Measurements from ENCODE around the gene ERFE.

DNA sequence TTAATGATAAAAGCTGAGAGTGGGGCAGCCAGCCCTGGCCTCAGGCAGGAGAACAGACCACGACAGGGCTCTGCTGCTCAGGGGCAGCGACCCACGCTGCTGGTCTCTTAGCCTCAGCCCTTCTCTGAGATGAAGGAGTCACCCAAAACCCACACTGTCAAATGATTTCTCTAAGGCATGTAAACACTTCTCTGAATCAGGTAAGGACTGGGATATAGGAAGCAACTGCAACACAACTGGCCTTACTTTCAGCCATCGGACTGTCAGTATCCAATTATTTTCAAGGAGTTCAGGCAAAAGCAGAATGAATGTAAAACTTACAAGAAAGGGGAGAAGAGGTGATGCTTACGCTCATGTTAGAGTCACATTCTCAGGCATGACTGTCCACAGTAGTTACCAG lies 21.8 kb downstream of the ERFE start:
- TF ChIP-seq, protein P1, sequence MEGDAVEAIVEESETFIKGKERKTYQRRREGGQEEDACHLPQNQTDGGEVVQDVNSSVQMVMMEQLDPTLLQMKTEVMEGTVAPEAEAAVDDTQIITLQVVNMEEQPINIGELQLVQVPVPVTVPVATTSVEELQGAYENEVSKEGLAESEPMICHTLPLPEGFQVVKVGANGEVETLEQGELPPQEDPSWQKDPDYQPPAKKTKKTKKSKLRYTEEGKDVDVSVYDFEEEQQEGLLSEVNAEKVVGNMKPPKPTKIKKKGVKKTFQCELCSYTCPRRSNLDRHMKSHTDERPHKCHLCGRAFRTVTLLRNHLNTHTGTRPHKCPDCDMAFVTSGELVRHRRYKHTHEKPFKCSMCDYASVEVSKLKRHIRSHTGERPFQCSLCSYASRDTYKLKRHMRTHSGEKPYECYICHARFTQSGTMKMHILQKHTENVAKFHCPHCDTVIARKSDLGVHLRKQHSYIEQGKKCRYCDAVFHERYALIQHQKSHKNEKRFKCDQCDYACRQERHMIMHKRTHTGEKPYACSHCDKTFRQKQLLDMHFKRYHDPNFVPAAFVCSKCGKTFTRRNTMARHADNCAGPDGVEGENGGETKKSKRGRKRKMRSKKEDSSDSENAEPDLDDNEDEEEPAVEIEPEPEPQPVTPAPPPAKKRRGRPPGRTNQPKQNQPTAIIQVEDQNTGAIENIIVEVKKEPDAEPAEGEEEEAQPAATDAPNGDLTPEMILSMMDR (IDR thresholded peaks at IDR 0.05 in 4 of 5, conservative IDR thresholded peaks at IDR 0.05 in 1 of 5), result no peak
- TF ChIP-seq POLR2A (IDR thresholded peaks at IDR 0.05), result no peak

Measured in gastrocnemius medialis (tissue), 4 donors.